HG03139 (cell line): Measurements from ENCODE around the gene SPOCK2.
"Not testable (repeated sequence)": the region's sequence is repeated elsewhere in the genome, so short reads cannot be mapped to it uniquely, and the experiment has no call there.

Source experiments
- ATAC-seq: cut with Tn5 transposase; IDR thresholded peaks from one replicate; pipeline ENCODE4 v1.9.1; 2021; ENCODE audit not compliant: unreplicated experiment

SPOCK2 gene, protein sequence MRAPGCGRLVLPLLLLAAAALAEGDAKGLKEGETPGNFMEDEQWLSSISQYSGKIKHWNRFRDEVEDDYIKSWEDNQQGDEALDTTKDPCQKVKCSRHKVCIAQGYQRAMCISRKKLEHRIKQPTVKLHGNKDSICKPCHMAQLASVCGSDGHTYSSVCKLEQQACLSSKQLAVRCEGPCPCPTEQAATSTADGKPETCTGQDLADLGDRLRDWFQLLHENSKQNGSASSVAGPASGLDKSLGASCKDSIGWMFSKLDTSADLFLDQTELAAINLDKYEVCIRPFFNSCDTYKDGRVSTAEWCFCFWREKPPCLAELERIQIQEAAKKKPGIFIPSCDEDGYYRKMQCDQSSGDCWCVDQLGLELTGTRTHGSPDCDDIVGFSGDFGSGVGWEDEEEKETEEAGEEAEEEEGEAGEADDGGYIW

GRCh38 chr10:72087969-72088888 is at the start of gene SPOCK2:
TSS of gene SPOCK2 (minus strand) at chr10:72088551. CDS start at chr10:72088328, 223 bp downstream.
- no peak for ATAC-seq

GRCh38 chr10:72137583-72137982 is 49.2 kb upstream of the SPOCK2 start:
- no peak for ATAC-seq

DNA sequence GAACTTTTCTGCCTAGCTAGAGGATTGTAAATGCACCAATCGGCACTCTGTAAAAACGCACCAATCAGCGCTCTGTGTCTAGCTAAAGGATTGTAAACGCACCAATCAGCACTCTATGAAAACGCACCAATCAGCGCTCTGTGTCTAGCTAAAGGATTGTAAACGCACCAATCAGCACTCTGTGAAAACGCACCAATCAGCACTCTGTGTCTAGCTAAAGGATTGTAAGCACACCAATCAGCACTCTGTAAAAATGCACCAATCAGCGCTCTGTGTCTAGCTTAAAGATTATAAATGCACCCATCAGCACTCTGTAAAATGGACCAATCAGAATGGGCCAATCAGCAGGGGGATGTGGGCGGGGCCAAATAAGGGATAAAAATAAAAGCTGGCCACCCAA is 47.9 kb upstream of the SPOCK2 start:
- not testable (repeated sequence) for ATAC-seq

DNA sequence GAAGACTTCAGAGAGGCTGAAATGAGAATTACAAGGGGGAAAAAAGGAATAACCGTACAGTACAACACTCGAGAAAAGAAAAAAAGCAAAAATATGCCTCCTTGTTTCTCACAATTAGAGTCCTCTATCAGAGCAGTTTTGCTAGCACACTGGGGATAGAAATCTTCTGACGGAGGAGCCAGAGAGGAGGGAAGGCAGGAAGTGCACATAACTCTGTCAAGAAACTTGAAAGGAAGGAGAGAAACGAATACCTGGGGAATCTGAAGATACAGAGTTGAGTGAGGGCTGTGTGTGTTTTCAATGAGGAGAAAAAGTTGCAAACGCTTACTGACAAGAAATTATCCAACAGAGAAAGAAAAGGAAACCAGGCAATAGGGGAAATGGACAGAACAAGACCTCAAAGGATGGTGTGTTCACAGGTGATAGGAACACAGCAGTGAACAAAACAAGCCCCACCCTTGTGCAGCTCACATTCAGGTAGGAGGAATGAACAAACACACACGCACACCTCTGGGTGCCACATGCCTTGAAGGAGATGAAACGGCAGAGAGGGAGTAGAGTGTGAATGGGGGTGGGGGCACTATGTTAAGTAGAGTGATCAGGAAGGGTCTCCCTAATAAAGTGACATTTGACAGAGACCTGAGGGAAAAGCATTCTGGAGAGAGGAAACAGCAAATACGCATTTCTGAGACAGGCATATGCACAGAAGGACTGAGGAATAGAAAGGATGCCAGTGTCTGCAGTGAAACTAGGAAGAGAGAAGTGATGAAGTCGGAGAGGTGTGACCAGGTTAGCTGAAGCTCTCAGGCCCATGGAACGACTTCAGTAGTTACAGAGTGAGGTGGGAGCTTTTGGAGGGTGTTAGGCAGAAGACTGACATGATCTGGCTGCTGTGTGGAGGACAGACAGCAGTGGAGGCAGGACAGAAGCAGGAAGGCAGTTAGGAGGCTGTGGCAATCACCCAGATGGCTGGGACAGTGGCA is 46.7 kb upstream of the SPOCK2 start:
- no peak for ATAC-seq

DNA sequence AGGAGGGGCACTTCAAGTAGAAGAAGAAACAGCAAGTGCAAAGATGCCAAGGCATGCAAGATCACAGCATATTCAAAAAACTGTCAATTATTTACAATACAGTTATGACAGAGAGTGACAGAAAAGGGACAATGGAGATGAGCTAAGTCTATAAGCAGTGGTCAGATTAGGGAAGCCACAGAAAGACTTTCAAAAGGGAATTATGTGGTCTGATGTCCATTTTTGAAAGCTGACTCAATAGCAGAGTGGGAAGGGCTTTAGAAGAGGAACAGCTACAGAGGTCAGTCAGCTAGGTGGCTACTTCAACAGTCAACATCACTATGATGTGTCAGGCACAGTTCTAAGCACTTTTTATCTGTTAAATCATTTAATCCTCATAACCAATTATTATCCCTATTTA is 45.2 kb upstream of the SPOCK2 start:
- ATAC-seq = peak; percentile 80

- ATAC-seq = peak; percentile 19
Observed at GRCh38 chr10:72132854-72133253, 44.5 kb upstream of the SPOCK2 start.

- no peak for ATAC-seq
Observed at GRCh38 chr10:72127571-72127970, 39.2 kb upstream of the SPOCK2 start.

- no peak for ATAC-seq
Observed at GRCh38 chr10:72126872-72127232, 38.5 kb upstream of the SPOCK2 start.

DNA sequence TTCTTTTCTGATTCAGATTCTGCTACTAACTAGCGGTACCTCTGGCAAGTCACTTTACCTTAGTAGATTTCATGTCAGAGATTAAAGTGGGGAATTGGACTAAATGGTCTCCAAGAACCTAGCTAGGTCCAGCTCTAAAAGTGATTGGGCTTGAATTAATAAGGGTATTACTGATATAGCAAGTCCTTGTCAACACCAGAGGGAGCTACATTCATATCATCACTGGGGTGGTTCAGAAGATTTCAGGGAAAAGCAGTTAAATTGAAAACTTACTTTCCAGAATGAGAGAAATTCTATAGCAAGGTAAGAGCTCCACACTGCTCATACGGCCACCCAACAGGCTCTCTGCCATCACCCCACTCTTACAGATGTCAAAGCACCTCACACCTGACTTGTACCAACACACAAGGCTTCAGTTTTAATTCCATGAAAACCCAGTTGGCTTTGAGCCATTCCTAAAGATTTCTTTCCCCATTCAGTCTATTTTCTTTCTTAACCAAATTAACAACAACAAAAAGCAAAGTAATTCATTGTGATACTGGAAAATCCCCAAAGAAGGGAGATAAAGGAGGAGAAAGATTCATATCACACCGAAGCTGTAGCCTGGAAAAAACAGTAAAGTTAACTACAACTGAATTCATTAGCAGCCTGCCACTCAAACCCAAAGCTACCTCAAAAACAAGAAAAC is 38.0 kb upstream of the SPOCK2 start:
- ATAC-seq = no peak

- no peak for ATAC-seq
Observed at GRCh38 chr10:72124989-72125388, 36.6 kb upstream of the SPOCK2 start.

DNA sequence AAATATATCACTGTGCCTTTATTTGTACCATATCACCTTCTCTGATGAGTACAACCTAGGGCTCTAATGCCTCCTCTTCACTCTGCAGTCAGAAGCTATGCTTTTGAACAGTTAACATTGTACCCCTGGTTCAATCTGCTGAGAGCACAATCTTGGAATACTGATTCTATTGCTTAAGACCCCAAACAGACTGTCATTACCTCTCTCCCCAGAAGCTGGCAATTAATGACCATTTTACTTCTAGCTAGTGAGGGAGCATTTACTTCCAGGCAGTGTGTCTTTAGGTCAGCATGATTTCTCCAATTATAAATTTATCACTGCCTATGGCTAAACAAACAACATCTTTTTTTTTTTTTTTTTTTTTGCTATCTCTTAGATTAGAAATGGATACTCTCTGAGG is 36.0 kb upstream of the SPOCK2 start:
- no peak for ATAC-seq

GRCh38 chr10:72123616-72124015 is 35.3 kb upstream of the SPOCK2 start:
- no peak for ATAC-seq

DNA sequence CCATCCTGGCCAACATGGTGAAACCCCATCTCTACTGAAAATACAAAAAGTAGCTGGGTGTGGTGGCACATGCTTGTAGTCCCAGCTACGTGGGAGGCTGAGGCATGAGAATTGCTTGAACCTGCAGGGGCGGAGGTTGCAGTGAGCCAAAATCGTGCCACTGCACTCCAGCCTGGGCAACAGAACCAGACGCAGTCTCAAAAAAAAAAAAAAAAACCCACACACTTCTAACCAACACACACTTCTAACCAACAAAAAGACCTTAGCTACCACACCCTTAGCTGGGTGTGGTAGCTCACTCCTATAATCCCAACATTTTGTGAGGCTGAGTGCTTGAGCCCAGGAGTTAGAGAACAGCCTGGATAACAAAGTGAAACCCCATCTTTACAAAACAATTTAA is 33.9 kb upstream of the SPOCK2 start:
- ATAC-seq = no peak

DNA sequence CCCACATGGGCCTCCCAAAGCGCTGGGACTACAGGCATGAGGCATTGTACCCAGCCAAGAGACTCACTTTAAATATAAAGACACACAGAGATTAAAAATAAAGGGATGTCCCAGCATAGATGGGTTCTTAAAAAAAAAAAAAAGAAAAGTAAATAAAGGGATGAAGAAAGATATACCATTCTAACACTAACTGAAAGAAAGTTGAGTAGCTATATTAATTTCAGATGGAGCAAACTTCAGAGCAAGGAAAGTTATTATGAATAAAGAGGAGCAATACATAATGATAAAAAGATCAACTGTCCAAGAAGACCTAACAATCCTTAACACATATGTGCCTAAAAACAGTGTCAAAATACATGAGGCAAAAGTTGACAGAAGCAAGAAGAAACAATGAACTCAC is 33.0 kb upstream of the SPOCK2 start:
- ATAC-seq = no peak

DNA sequence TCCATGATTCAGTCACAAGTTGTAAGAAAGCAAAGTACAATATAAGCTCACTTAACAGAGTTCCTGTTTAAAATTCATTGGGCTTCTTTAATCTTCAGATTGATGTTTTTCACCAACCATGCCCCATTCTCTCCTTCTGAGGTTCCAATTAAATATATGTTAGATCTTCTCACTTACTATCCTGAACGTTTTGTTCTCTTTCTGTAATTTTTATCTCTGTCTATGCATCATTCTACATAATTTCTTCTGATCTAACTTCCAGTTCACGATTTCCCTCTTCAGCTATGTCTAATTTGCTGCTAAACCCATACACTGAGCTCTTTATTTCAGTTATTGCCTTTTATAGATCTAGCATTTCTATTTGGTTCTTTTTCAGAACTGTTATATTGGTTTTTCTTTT is 28.0 kb upstream of the SPOCK2 start:
- ATAC-seq = no peak

- ATAC-seq = no peak
Observed at GRCh38 chr10:72114706-72115450, 26.5 kb upstream of the SPOCK2 start.

DNA sequence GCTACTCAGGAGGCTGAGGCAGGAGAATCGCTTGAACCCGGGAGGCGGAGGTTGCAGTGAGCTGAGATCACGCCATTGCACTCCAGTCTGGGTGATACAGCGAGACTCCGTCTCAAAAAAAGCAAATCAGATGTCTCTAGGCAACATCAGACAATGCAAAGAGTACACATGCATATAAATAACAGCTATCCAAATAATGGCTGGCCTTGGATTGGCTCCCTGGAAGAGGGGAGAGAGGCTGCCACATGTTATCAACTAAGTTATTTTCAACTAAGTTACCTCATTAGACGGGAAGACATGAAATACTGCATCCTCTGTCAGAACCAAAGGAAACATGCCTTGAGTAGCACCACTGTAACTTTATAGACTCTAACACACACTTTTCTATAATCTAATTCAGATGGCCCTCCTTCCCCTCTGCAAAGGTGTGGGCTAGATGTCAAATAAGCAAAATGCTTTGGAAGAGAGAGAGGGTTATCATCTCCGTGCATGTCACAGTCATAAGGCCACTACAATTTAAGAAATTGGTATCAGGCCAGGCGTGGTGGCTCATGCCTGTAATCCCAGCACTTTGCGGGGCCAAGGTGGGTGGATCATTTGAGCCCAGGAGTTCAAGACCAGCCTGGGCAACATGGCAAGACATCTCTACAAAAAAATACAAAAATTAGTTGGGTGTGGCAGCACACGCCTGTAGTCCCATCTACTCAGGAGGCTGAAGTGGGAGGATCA is 22.5 kb upstream of the SPOCK2 start:
- ATAC-seq = no peak

DNA sequence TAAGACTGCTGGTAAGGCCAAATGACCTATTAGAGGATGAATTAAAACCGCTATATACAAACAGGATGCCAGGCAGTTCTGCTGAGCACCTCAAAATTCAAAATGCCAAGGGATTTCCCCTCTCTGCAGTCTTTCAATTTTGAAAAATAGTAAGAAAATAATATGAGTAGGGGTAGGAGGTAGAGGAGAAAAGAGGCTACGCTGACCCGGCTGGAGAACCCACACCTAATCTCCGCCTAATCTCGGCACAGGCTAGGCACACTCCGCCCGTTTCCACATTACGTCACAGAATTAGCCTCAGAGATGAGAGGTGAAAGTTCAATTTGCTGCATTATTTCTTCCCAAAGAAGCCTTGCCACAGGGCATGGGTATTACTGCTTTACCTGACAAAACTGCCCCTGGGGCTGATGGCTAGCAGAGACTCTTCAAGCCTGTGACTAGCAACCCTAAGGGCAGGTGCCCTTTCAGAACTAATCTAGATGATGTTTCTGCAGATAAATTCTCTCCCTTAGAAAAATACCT is 21.3 kb upstream of the SPOCK2 start:
- no peak for ATAC-seq
